Omental fat pad (tissue), 4 donors: ENCODE results near the gene DRAP1. TPM values are rescaled to one million over a fixed set of nuclear protein-coding genes. Genes with fewer than 3 reads are reported as not detected.

Experiments
- total RNA-seq, 4 donors: library from RNA; depleted of rRNA; stranded (reverse); fragments of >200 nt; gene quantifications; one replicate each; pipeline ENCODE4 v1.1.0, GENCODE V29; 2016

DRAP1 gene
- total RNA-seq, 4 donors from 2014 or later, result 53.0 to 88.6 (median 72.5) TPM

Other genes with a start within 250 kb of the DRAP1 start
- gene KAT5, start 207.2 kb upstream of the DRAP1 start, total RNA-seq, result 10 to 100 TPM; 39.8 to 48.2 (median 44.7) TPM
- gene RNASEH2C, start 198.6 kb upstream of the DRAP1 start, total RNA-seq, result 100 to 1,000 TPM in 3 of 4 donors, 10 to 100 TPM in 1; 89.7 to 192 (median 125) TPM
- gene AP5B1, start 138.4 kb upstream of the DRAP1 start, total RNA-seq, result 10 to 100 TPM; 15.4 to 32.8 (median 30.9) TPM
- gene OVOL1, start 132.4 kb upstream of the DRAP1 start, total RNA-seq, result not detected
- 1 to 10 TPM in 2 of 4 donors, under 1 TPM in 2; 0.79 to 1.6 (median 1.1) TPM for gene SNX32, start 85.5 kb upstream of the DRAP1 start, total RNA-seq
- 100 to 1,000 TPM; 485 to 798 (median 586) TPM for gene CFL1, start 61.2 kb upstream of the DRAP1 start, total RNA-seq
- gene MUS81, start 59.0 kb upstream of the DRAP1 start, total RNA-seq, result 10 to 100 TPM; 25.9 to 60.8 (median 28.8) TPM
- gene EFEMP2, start 46.6 kb upstream of the DRAP1 start, total RNA-seq, result 10 to 100 TPM; 39.4 to 81.8 (median 66.1) TPM
- gene CTSW, start 39.6 kb upstream of the DRAP1 start, total RNA-seq, result 1 to 10 TPM; 1.6 to 3.9 (median 2.8) TPM
- gene FIBP, start 31.0 kb upstream of the DRAP1 start, total RNA-seq, result 10 to 100 TPM; 48.8 to 66.4 (median 54.6) TPM
- gene CCDC85B, start 28.8 kb upstream of the DRAP1 start, total RNA-seq, result 10 to 100 TPM; 40.2 to 85.9 (median 59.4) TPM
- gene FOSL1, start 19.0 kb upstream of the DRAP1 start, total RNA-seq, result 100 to 1,000 TPM in 2 of 4 donors, 10 to 100 TPM in 1, 1 to 10 TPM in 1; 2.8 to 223 (median 57.0) TPM
- gene C11orf68, start 364 bp upstream of the DRAP1 start, total RNA-seq, result 10 to 100 TPM; 14.0 to 18.8 (median 17.5) TPM
- under 1 TPM in 1 of 4 donors, not detected in 3; 0.24 TPM for gene TSGA10IP, start 26.1 kb downstream of the DRAP1 start, total RNA-seq
- gene SART1, start 42.3 kb downstream of the DRAP1 start, total RNA-seq, result 10 to 100 TPM; 22.5 to 62.4 (median 47.1) TPM
- gene EIF1AD, start 82.7 kb downstream of the DRAP1 start, total RNA-seq, result 10 to 100 TPM; 24.6 to 58.2 (median 28.8) TPM
- gene BANF1, start 83.1 kb downstream of the DRAP1 start, total RNA-seq, result 10 to 100 TPM; 24.6 to 40.8 (median 33.0) TPM
- 1 to 10 TPM in 2 of 4 donors, not detected in 2; 1.6 to 6.2 TPM for gene CST6, start 92.6 kb downstream of the DRAP1 start, total RNA-seq
- gene CATSPER1, start 107.1 kb downstream of the DRAP1 start, total RNA-seq, result under 1 TPM in 2 of 4 donors, not detected in 2; 0.24 to 0.69 TPM
- gene GAL3ST3, start 129.7 kb downstream of the DRAP1 start, total RNA-seq, result 1 to 10 TPM in 1 of 4 donors, under 1 TPM in 1, not detected in 2; 0.19 to 1.2 TPM
- gene SF3B2, start 132.9 kb downstream of the DRAP1 start, total RNA-seq, result 100 to 1,000 TPM in 3 of 4 donors, 10 to 100 TPM in 1; 98.9 to 173 (median 140) TPM
- 10 to 100 TPM; 24.5 to 41.1 (median 38.0) TPM for gene PACS1, start 150.8 kb downstream of the DRAP1 start, total RNA-seq